Erythroblast (primary cell): ENCODE results near the gene RPF1.

Experiments used
- GATA1 ChIP-seq: IDR thresholded peaks from 2 replicates; pipeline ENCODE4 v1.6.1; 2011; ENCODE audit warnings: low read depth, mild to moderate bottlenecking, control low read depth, low read length, moderate library complexity
- POLR2A ChIP-seq: IDR thresholded peaks from 2 replicates; pipeline ENCODE4 v1.6.1; 2011; ENCODE audit warnings: mild to moderate bottlenecking, low read length

- TF ChIP-seq POLR2A (no peak), GATA1 (no peak)
These were observed 13.7 kb downstream of the RPF1 start for GRCh38 chr1:84492726-84493125.
